ENCODE measurements around the gene TMEM255B. TPM values are rescaled to one million over a fixed set of nuclear protein-coding genes. Genes with fewer than 3 reads are reported as not detected.
"Not testable (repeated sequence)": the region's sequence is repeated elsewhere in the genome, so short reads cannot be mapped to it uniquely, and the experiment has no call there.

Gene TMEM255B
- polyA plus RNA-seq, 1 donor (not counting 4 experiments of a cell fraction or from before 2014, with no cell fraction given), result 7.6 TPM

- dilution Hi-C loops (cut with MboI; ENCODE audit: extremely low pct_ligation_motif_present, low sequenced_read_pairs), result no loop called here
- FAIRE-seq, result no peak
These were observed 14.0 kb upstream of the TMEM255B start for GRCh38 chr13:113745059-113745458.

GRCh38 chr13:113745500-113746142 is 13.4 kb upstream of the TMEM255B start:
- dilution Hi-C loops (cut with MboI; ENCODE audit: extremely low pct_ligation_motif_present, low sequenced_read_pairs); FAIRE-seq: not testable (repeated sequence)
- peaks cover 14% of the 10 kb centered on the region for H3K27me3 ChIP-seq (ENCODE audit: control insufficient read depth, extremely low read depth, insufficient read depth, low read length)

More at GRCh38 chr13:113745059-113745458, 14.0 kb upstream of the TMEM255B start:
- no peak overlapping the region for H3K27ac ChIP-seq (ENCODE audit: control insufficient read depth, insufficient read depth, low read length)
- H3K9ac ChIP-seq (ENCODE audit: control insufficient read depth, extremely low read depth, insufficient read depth, low read length), result no peak overlapping the region
- DNase-seq (ENCODE audit: low read depth, low spot score), result no peak
- H3K27me3 ChIP-seq (ENCODE audit: control insufficient read depth, extremely low read depth, insufficient read depth, low read length), result peaks cover 14% of the 10 kb centered on the region
- TF ChIP-seq CTCF (optimal IDR thresholded peaks at IDR 0.05 in 1 of 3, IDR thresholded peaks at IDR 0.05 in 1 of 3, conservative IDR thresholded peaks at IDR 0.05 in 1 of 3; ENCODE audit: extremely low read depth in 1 of 3, insufficient read depth in 2 of 3, low read length in 3 of 3) (no peak), EZH2 (IDR thresholded peaks at IDR 0.05; ENCODE audit: low read length) (no peak)
- no peaks in the 10 kb centered on the region for H3K36me3 ChIP-seq (ENCODE audit: control insufficient read depth in 2 of 2, extremely low read depth in 1 of 2, insufficient read depth in 2 of 2, low read length in 2 of 2)
- peaks cover 2% of the 10 kb centered on the region for H4K20me1 ChIP-seq (ENCODE audit: control insufficient read depth, extremely low read depth, insufficient read depth, low read length)
- no peaks in the 10 kb centered on the region for H3K9me3 ChIP-seq (ENCODE audit: control insufficient read depth, low read depth, low read length)
- no peaks in the 10 kb centered on the region for H3K9me1 ChIP-seq (ENCODE audit: control insufficient read depth, extremely low read depth, insufficient read depth, low read length)
- no peaks in the 10 kb centered on the region for H3K79me2 ChIP-seq (ENCODE audit: control insufficient read depth, insufficient read depth, low read length)
- no peak overlapping the region for H3K4me3 ChIP-seq (ENCODE audit: control insufficient read depth in 2 of 3, extremely low read depth in 1 of 3, insufficient read depth in 2 of 3, low read depth in 1 of 3, low read length in 3 of 3)
- H3K4me1 ChIP-seq (ENCODE audit: control insufficient read depth, extremely low read depth, insufficient read depth, low read length), result peaks cover 2% of the 10 kb centered on the region
- no peak overlapping the region for H3K4me2 ChIP-seq (ENCODE audit: control insufficient read depth, extremely low read depth, insufficient read depth, low read depth, low read length)
- H2AFZ ChIP-seq (ENCODE audit: control insufficient read depth, low read length), result no peak overlapping the region

GRCh38 chr13:113746143-113746525 is 12.9 kb upstream of the TMEM255B start:
- dilution Hi-C loops (cut with MboI; ENCODE audit: extremely low pct_ligation_motif_present, low sequenced_read_pairs), result no loop called here

More at GRCh38 chr13:113745500-113746142, 13.4 kb upstream of the TMEM255B start:
- H3K36me3 ChIP-seq (ENCODE audit: control insufficient read depth in 2 of 2, extremely low read depth in 1 of 2, insufficient read depth in 2 of 2, low read length in 2 of 2); H3K79me2 ChIP-seq (ENCODE audit: control insufficient read depth, insufficient read depth, low read length); DNase-seq (ENCODE audit: low read depth, low spot score); H2AFZ ChIP-seq (ENCODE audit: control insufficient read depth, low read length); H3K9ac ChIP-seq (ENCODE audit: control insufficient read depth, extremely low read depth, insufficient read depth, low read length); H3K9me1 ChIP-seq (ENCODE audit: control insufficient read depth, extremely low read depth, insufficient read depth, low read length); H3K4me2 ChIP-seq (ENCODE audit: control insufficient read depth, extremely low read depth, insufficient read depth, low read depth, low read length); H3K4me1 ChIP-seq (ENCODE audit: control insufficient read depth, extremely low read depth, insufficient read depth, low read length); H3K9me3 ChIP-seq (ENCODE audit: control insufficient read depth, low read depth, low read length); H3K4me3 ChIP-seq (ENCODE audit: control insufficient read depth in 2 of 3, extremely low read depth in 1 of 3, insufficient read depth in 2 of 3, low read depth in 1 of 3, low read length in 3 of 3); H3K27ac ChIP-seq (ENCODE audit: control insufficient read depth, insufficient read depth, low read length); H4K20me1 ChIP-seq (ENCODE audit: control insufficient read depth, extremely low read depth, insufficient read depth, low read length): not testable (repeated sequence)

More at GRCh38 chr13:113746143-113746525, 12.9 kb upstream of the TMEM255B start:
- Histone ChIP-seq H3K4me2 (ENCODE audit: control insufficient read depth, extremely low read depth, insufficient read depth, low read depth, low read length) (no peak overlapping the region), H3K27ac (ENCODE audit: control insufficient read depth, insufficient read depth, low read length) (no peak overlapping the region), H3K4me1 (ENCODE audit: control insufficient read depth, extremely low read depth, insufficient read depth, low read length) (peaks cover 2% of the 10 kb centered on the region), H3K9me3 (ENCODE audit: control insufficient read depth, low read depth, low read length) (peaks cover 7% of the 10 kb centered on the region), H3K79me2 (ENCODE audit: control insufficient read depth, insufficient read depth, low read length) (no peaks in the 10 kb centered on the region), H4K20me1 (ENCODE audit: control insufficient read depth, extremely low read depth, insufficient read depth, low read length) (peaks cover 2% of the 10 kb centered on the region), H3K27me3 (ENCODE audit: control insufficient read depth, extremely low read depth, insufficient read depth, low read length) (peaks cover 14% of the 10 kb centered on the region), H3K9me1 (ENCODE audit: control insufficient read depth, extremely low read depth, insufficient read depth, low read length) (no peaks in the 10 kb centered on the region), H3K36me3 (ENCODE audit: control insufficient read depth in 2 of 2, extremely low read depth in 1 of 2, insufficient read depth in 2 of 2, low read length in 2 of 2) (no peaks in the 10 kb centered on the region), H2AFZ (ENCODE audit: control insufficient read depth, low read length) (no peak overlapping the region), H3K4me3 (ENCODE audit: control insufficient read depth in 2 of 3, extremely low read depth in 1 of 3, insufficient read depth in 2 of 3, low read depth in 1 of 3, low read length in 3 of 3) (no peak overlapping the region), H3K9ac (ENCODE audit: control insufficient read depth, extremely low read depth, insufficient read depth, low read length) (no peak overlapping the region)
- DNase-seq (ENCODE audit: low read depth, low spot score) (no peak), FAIRE-seq (no peak)
- TF ChIP-seq EZH2 (IDR thresholded peaks at IDR 0.05; ENCODE audit: low read length), result no peak
- no peak for TF ChIP-seq CTCF (optimal IDR thresholded peaks at IDR 0.05 in 1 of 3, IDR thresholded peaks at IDR 0.05 in 1 of 3, conservative IDR thresholded peaks at IDR 0.05 in 1 of 3; ENCODE audit: extremely low read depth in 1 of 3, insufficient read depth in 2 of 3, low read length in 3 of 3)
